Keratinocyte (primary cell): ENCODE results near the gene SMIM27. TPM values are rescaled to one million over a fixed set of nuclear protein-coding genes. Genes with fewer than 3 reads are reported as not detected.

Experiments used
- DNase-seq: peaks from one replicate; pipeline ENCODE4 v3.0.0-alpha.2; 2011; ENCODE audit warnings: low read depth, missing footprints, low spot score
- FAIRE-seq: peaks from 2 replicates; lab custom pipeline; 2011; peaks lifted over from hg19 to GRCh38; lab: Jason Lieb, UNC
- H2AFZ ChIP-seq: 2 replicates; pipeline ENCODE4 v1.6.0; 2012; ENCODE audit warnings: low read length, control low read depth, inconsistent platforms; ENCODE audit not compliant: control insufficient read depth
- H3K27ac ChIP-seq: 2 replicates; pipeline ENCODE4 v1.5.1; 2011; ENCODE audit warnings: low read length; ENCODE audit not compliant: control insufficient read depth, insufficient read depth
- H3K27me3 ChIP-seq: 3 replicates; pipeline ENCODE4 v1.6.0; 2011; ENCODE audit warnings: low read length; ENCODE audit not compliant: control insufficient read depth, insufficient read depth; ENCODE audit errors: extremely low read depth
- H3K36me3 ChIP-seq, 2 experiments: 2 replicates in 1 of 2; 3 replicates in 1 of 2; pipeline ENCODE4 v1.5.1; 2011; ENCODE audit warnings: low read length in 2 of 2, mild to moderate bottlenecking in 1 of 2; ENCODE audit not compliant: control insufficient read depth in 2 of 2, insufficient read depth in 2 of 2; ENCODE audit errors: extremely low read depth in 1 of 2
- H3K4me1 ChIP-seq: 3 replicates; pipeline ENCODE4 v1.5.1; 2011; ENCODE audit warnings: low read length; ENCODE audit not compliant: control insufficient read depth, insufficient read depth; ENCODE audit errors: extremely low read depth
- H3K4me2 ChIP-seq: 3 replicates; pipeline ENCODE4 v1.6.0; 2011; ENCODE audit warnings: low read depth, low read length; ENCODE audit not compliant: control insufficient read depth, insufficient read depth; ENCODE audit errors: extremely low read depth
- H3K4me3 ChIP-seq, 3 experiments: fragments of 200-600 bp in 1 of 3; sonication (generic) in 1 of 3; 2 replicates in 2 of 3; 3 replicates in 1 of 3; pipeline ENCODE4 v1.5.1; 2011 to 2016; ENCODE audit warnings: low read length in 3 of 3, mild to moderate bottlenecking in 3 of 3, control low read depth in 2 of 3, inconsistent platforms in 1 of 3, low read depth in 1 of 3, mixed read lengths in 1 of 3, mixed run types in 1 of 3, moderate library complexity in 1 of 3; ENCODE audit not compliant: control insufficient read depth in 2 of 3, insufficient read depth in 2 of 3; ENCODE audit errors: extremely low read depth in 1 of 3
- H3K79me2 ChIP-seq: 2 replicates; pipeline ENCODE4 v1.6.0; 2012; ENCODE audit warnings: low read length; ENCODE audit not compliant: control insufficient read depth, insufficient read depth
- H3K9ac ChIP-seq: 3 replicates; pipeline ENCODE4 v1.6.0; 2011; ENCODE audit warnings: low read length; ENCODE audit not compliant: control insufficient read depth, insufficient read depth; ENCODE audit errors: extremely low read depth
- H3K9me1 ChIP-seq: 3 replicates; pipeline ENCODE4 v1.6.0; 2011; ENCODE audit warnings: low read length; ENCODE audit not compliant: control insufficient read depth, insufficient read depth; ENCODE audit errors: extremely low read depth
- H3K9me3 ChIP-seq: 2 replicates; pipeline ENCODE4 v1.5.1; 2012; ENCODE audit warnings: low read depth, low read length; ENCODE audit not compliant: control insufficient read depth
- H4K20me1 ChIP-seq: 3 replicates; pipeline ENCODE4 v1.6.0; 2011; ENCODE audit warnings: low read length; ENCODE audit not compliant: control insufficient read depth, insufficient read depth; ENCODE audit errors: extremely low read depth
- CTCF ChIP-seq, 3 experiments: IDR thresholded peaks in 1 of 3; conservative IDR thresholded peaks in 1 of 3; optimal IDR thresholded peaks in 1 of 3; 2 replicates in 2 of 3; 3 replicates in 1 of 3; pipeline versions ENCODE3 to v1.5.1; 2011; ENCODE audit warnings: low read length in 3 of 3, mild to moderate bottlenecking in 3 of 3, moderate library complexity in 2 of 3, control low read depth in 1 of 3, inconsistent platforms in 1 of 3; ENCODE audit not compliant: insufficient read depth in 2 of 3; ENCODE audit errors: extremely low read depth in 1 of 3
- EZH2 ChIP-seq: IDR thresholded peaks from one replicate; pipeline ENCODE4 v1.6.1; 2012; ENCODE audit warnings: inconsistent platforms, mild to moderate bottlenecking, low read length, moderate library complexity
- dilution Hi-C: fragments of 300-500 bp; cut with MboI; formaldehyde crosslinking; loops from one replicate; pipeline ENCODE4 v1.7.0; 2020; ENCODE audit warnings: low sequenced_read_pairs; ENCODE audit not compliant: extremely low pct_ligation_motif_present
- polyA minus RNA-seq, 3 experiments: library from RNA; depleted of rRNA, polyadenylated mRNA; stranded (reverse); fragments of >200 nt; gene quantifications; 1 replicate in 1 of 3; 2 replicates in 1 of 3; 3 replicates in 1 of 3; pipeline ENCODE4 v1.2.3, GENCODE V29; 2011
- polyA plus RNA-seq, 5 experiments: library from polyadenylated mRNA; depleted of rRNA in 3 of 5; stranded (reverse) in 3 of 5; stranded (forward) in 1 of 5; unstranded in 1 of 5; fragments of >200 nt; gene quantifications; 1 replicate in 1 of 5; 2 replicates in 3 of 5; 3 replicates in 1 of 5; pipeline versions ENCODE4 v1.2.1 to v1.2.3, GENCODE V29; 2011 to 2012; ENCODE audit warnings: missing spikeins in 2 of 5, low read depth in 1 of 5, low replicate concordance in 1 of 5

The SMIM27 gene
- polyA plus RNA-seq (2.0 to 21.9 TPM (median 13.0 TPM) in 3 replicates), polyA minus RNA-seq (1.1 to 3.9 TPM (median 1.9 TPM) in 3 replicates)
- polyA plus RNA-seq (2011; ENCODE audit: low read depth): 1.6 TPM
- 1.9 and 3.4 TPM in 2 replicates for polyA plus RNA-seq (2011; cell fraction: cytosol; rRNA removed)
- polyA plus RNA-seq (2011; cell fraction: nucleus; rRNA removed): 1.0 and 1.9 TPM in 2 replicates
- polyA plus RNA-seq (2012; ENCODE audit: low replicate concordance): 17.5 and 21.5 TPM in 2 replicates
- not detected for polyA minus RNA-seq (2011; cell fraction: cytosol; rRNA and poly(A)+ RNA removed)
- polyA minus RNA-seq (2011; cell fraction: nucleus; rRNA and poly(A)+ RNA removed): 2.5 TPM in 1 of 2 replicates, not detected in the other

- H3K4me2 ChIP-seq: peak within 1 kb of the TSS; percentile 94
- peaks cover 52% of the 10 kb centered on the region for H3K79me2 ChIP-seq
- dilution Hi-C loops: loop anchor here (25.0 kb wide), 1 partner anchor 115 kb away; no protein-coding TSS in a partner anchor
- peak in 1 of 3 experiments; percentile 15 for TF ChIP-seq CTCF (optimal IDR thresholded peaks at IDR 0.05 in 1 of 3, IDR thresholded peaks at IDR 0.05 in 1 of 3, conservative IDR thresholded peaks at IDR 0.05 in 1 of 3; ENCODE audit: extremely low read depth in 1 of 3, insufficient read depth in 2 of 3, low read length in 3 of 3)
- no peak for TF ChIP-seq EZH2
- H2AFZ ChIP-seq: peak within 1 kb of the TSS; percentile 75
- peaks cover 12% of the 10 kb centered on the region for H3K4me1 ChIP-seq
- peaks cover 2 to 3% of the 10 kb centered on the region in 2 experiments for H3K36me3 ChIP-seq
- peak within 1 kb of the TSS; percentile 64 to 97 (median 77) for H3K4me3 ChIP-seq
- H3K9me3 ChIP-seq: no peaks in the 10 kb centered on the region
- no peaks in the 10 kb centered on the region for H3K9me1 ChIP-seq
- peak within 1 kb of the TSS; percentile 91 for H3K9ac ChIP-seq
- H3K27ac ChIP-seq: peak within 1 kb of the TSS; percentile 91
- peaks cover 3% of the 10 kb centered on the region for H4K20me1 ChIP-seq
- FAIRE-seq: peak; percentile 60
- no peaks in the 10 kb centered on the region for H3K27me3 ChIP-seq
- peak; percentile 69 for DNase-seq
These were observed at the start of gene SMIM27, which contains the start of gene TOPORS for GRCh38 chr9:32552172-32552872. Gene SMIM27 (plus strand): TSS chr9:32552327. CDS start chr9:32552435, 108 bp downstream. Gene TOPORS (minus strand): TSS chr9:32552586. CDS start chr9:32552436, 150 bp downstream.

- H3K9ac ChIP-seq: no peak overlapping the region
- no peaks in the 10 kb centered on the region for H3K9me1 ChIP-seq
- dilution Hi-C loops: no loop called here
- H3K4me2 ChIP-seq: no peak overlapping the region
- peak; percentile 99 for FAIRE-seq
- peaks cover 22% of the 10 kb centered on the region for H3K79me2 ChIP-seq
- no peaks in the 10 kb centered on the region for H3K9me3 ChIP-seq
- DNase-seq: peak; percentile 69
- H2AFZ ChIP-seq: peak overlapping the region; percentile 24
- no peaks in the 10 kb centered on the region for H3K27me3 ChIP-seq
- peak overlapping the region; percentile 19 for H3K27ac ChIP-seq
- peaks cover 0 to 6% of the 10 kb centered on the region in 2 experiments for H3K36me3 ChIP-seq
- TF ChIP-seq CTCF (optimal IDR thresholded peaks at IDR 0.05 in 1 of 3, IDR thresholded peaks at IDR 0.05 in 1 of 3, conservative IDR thresholded peaks at IDR 0.05 in 1 of 3; ENCODE audit: extremely low read depth in 1 of 3, insufficient read depth in 2 of 3, low read length in 3 of 3) (no peak), EZH2 (no peak)
- H4K20me1 ChIP-seq: no peaks in the 10 kb centered on the region
- peaks cover 28% of the 10 kb centered on the region for H3K4me1 ChIP-seq
- H3K4me3 ChIP-seq: no peak overlapping the region
These were observed 49.7 kb upstream of the SMIM27 start for GRCh38 chr9:32502464-32502863.
